HG02610 (cell line): ENCODE results near the gene NPBWR2.

Experiments
- ATAC-seq: cut with Tn5 transposase; IDR thresholded peaks from one replicate; pipeline ENCODE4 v1.9.1; 2021; ENCODE audit warnings: mild to moderate bottlenecking, moderate library complexity; ENCODE audit not compliant: unreplicated experiment

The NPBWR2 gene

GRCh38 chr20:64106981-64107735, at the start of gene NPBWR2:
Gene NPBWR2 (minus strand): TSS chr20:64107565. CDS start chr20:64106831, 734 bp downstream.
- ATAC-seq: no peak

- ATAC-seq: no peak
These were observed 48.9 kb upstream of the NPBWR2 start for GRCh38 chr20:64156136-64156885.

- no peak for ATAC-seq
These were observed 48.1 kb upstream of the NPBWR2 start for GRCh38 chr20:64155258-64156135.

GRCh38 chr20:64154590-64155257, 47.4 kb upstream of the NPBWR2 start:
- no peak for ATAC-seq

GRCh38 chr20:64153861-64154589, 46.7 kb upstream of the NPBWR2 start:
- ATAC-seq: no peak

GRCh38 chr20:64153410-64153809, 46.0 kb upstream of the NPBWR2 start:
- ATAC-seq: no peak

GRCh38 chr20:64152906-64153305, 45.5 kb upstream of the NPBWR2 start:
- no peak for ATAC-seq

- no peak for ATAC-seq
These were observed 44.5 kb upstream of the NPBWR2 start for GRCh38 chr20:64151633-64152530.

GRCh38 chr20:64150756-64151632, 43.6 kb upstream of the NPBWR2 start:
- ATAC-seq: no peak

GRCh38 chr20:64149809-64150560, 42.6 kb upstream of the NPBWR2 start:
- no peak for ATAC-seq

- ATAC-seq: no peak
These were observed 41.8 kb upstream of the NPBWR2 start for GRCh38 chr20:64149141-64149540.

- ATAC-seq: no peak
These were observed 41.2 kb upstream of the NPBWR2 start for GRCh38 chr20:64148581-64148980.

GRCh38 chr20:64146936-64147477, 39.6 kb upstream of the NPBWR2 start:
- no peak for ATAC-seq

- no peak for ATAC-seq
These were observed 39.1 kb upstream of the NPBWR2 start for GRCh38 chr20:64146301-64146935.

- no peak for ATAC-seq
These were observed 38.3 kb upstream of the NPBWR2 start for GRCh38 chr20:64145458-64146300.
